Measurements from ENCODE around the gene HMGXB4. TPM values are rescaled to one million over a fixed set of nuclear protein-coding genes. Genes with fewer than 3 reads are reported as not detected.

HMGXB4 gene
- total and polyA plus RNA-seq, 2 of the 13 experiments (the other 11 are each of a cell fraction or from before 2014, with no cell fraction given) = 13.9 to 16.3 TPM

- ATAC-seq (no peak), FAIRE-seq (no peak), DNase-seq (ENCODE audit: low spot score) (no peak)
- Histone ChIP-seq H3K9ac (ENCODE audit: insufficient read depth, low read depth, low read length) (no peak overlapping the region), H3K27ac (ENCODE audit: extremely low read length, insufficient read depth, low read length) (no peak overlapping the region), H3K4me2 (ENCODE audit: low read depth, low read length) (no peak overlapping the region), H3K79me2 (ENCODE audit: insufficient read depth, low read length) (no peaks in the 10 kb centered on the region), H3K4me1 (ENCODE audit: insufficient read depth, low read length) (peaks cover 11% of the 10 kb centered on the region), H3K4me3 (replicated peaks in 1 of 3; ENCODE audit: insufficient read depth in 1 of 3, low read depth in 2 of 3, low read length in 3 of 3) (no peak overlapping the region), H3K36me3 (replicated peaks in 1 of 2; ENCODE audit: control insufficient read depth in 1 of 2, insufficient read depth in 2 of 2, low read length in 2 of 2) (peaks cover 47 to 82% of the 10 kb centered on the region in 2 experiments), H2AFZ (ENCODE audit: low read length) (no peak overlapping the region), H3K27me3 (ENCODE audit: control insufficient read depth in 1 of 2, insufficient read depth in 2 of 2, low read length in 2 of 2) (no peaks in the 10 kb centered on the region), H3K9me3 (ENCODE audit: low read length) (no peaks in the 10 kb centered on the region), H4K20me1 (ENCODE audit: insufficient read depth, low read length) (no peaks in the 10 kb centered on the region)
- POLR2A ChIA-PET = no interaction called here
- BruUV-seq (replicated peaks) = no TSS peak
- CTCF ChIA-PET (ENCODE audit: low intra/inter-chr PET ratio, low total read pairs) = no interaction called here
- WGBS (ENCODE audit: low lambda C conversion rate) = 97% methylated on average over 11 of the region's 15 CpGs
- in situ Hi-C loops (cut with HindIII; ENCODE audit: extremely low pct_ligation_motif_present, low pct_unique_long_range_greater_than_20kb) (no loop called here), intact Hi-C loops (cut with micrococcal nuclease; ENCODE audit: unreplicated experiment) (no loop called here)
- TF ChIP-seq HIC2 (CRISPR knock-in tag; IDR thresholded peaks at IDR 0.05; ENCODE audit: low read depth) (no peak), ZNF766 (CRISPR knock-in tag; IDR thresholded peaks at IDR 0.05; ENCODE audit: borderline replicate concordance) (no peak), ZNF20 (CRISPR knock-in tag; IDR thresholded peaks at IDR 0.05) (no peak), ZNF207 (IDR thresholded peaks at IDR 0.05; ENCODE audit: borderline replicate concordance) (no peak), MZF1 (CRISPR knock-in tag; IDR thresholded peaks at IDR 0.05; ENCODE audit: borderline replicate concordance) (no peak), USF2 (IDR thresholded peaks at IDR 0.05; ENCODE audit: low read depth, low read length) (no peak), USF2 (CRISPR knock-in tag; IDR thresholded peaks at IDR 0.05; ENCODE audit: borderline replicate concordance) (no peak)
- TF ChIP-seq, protein P1, sequence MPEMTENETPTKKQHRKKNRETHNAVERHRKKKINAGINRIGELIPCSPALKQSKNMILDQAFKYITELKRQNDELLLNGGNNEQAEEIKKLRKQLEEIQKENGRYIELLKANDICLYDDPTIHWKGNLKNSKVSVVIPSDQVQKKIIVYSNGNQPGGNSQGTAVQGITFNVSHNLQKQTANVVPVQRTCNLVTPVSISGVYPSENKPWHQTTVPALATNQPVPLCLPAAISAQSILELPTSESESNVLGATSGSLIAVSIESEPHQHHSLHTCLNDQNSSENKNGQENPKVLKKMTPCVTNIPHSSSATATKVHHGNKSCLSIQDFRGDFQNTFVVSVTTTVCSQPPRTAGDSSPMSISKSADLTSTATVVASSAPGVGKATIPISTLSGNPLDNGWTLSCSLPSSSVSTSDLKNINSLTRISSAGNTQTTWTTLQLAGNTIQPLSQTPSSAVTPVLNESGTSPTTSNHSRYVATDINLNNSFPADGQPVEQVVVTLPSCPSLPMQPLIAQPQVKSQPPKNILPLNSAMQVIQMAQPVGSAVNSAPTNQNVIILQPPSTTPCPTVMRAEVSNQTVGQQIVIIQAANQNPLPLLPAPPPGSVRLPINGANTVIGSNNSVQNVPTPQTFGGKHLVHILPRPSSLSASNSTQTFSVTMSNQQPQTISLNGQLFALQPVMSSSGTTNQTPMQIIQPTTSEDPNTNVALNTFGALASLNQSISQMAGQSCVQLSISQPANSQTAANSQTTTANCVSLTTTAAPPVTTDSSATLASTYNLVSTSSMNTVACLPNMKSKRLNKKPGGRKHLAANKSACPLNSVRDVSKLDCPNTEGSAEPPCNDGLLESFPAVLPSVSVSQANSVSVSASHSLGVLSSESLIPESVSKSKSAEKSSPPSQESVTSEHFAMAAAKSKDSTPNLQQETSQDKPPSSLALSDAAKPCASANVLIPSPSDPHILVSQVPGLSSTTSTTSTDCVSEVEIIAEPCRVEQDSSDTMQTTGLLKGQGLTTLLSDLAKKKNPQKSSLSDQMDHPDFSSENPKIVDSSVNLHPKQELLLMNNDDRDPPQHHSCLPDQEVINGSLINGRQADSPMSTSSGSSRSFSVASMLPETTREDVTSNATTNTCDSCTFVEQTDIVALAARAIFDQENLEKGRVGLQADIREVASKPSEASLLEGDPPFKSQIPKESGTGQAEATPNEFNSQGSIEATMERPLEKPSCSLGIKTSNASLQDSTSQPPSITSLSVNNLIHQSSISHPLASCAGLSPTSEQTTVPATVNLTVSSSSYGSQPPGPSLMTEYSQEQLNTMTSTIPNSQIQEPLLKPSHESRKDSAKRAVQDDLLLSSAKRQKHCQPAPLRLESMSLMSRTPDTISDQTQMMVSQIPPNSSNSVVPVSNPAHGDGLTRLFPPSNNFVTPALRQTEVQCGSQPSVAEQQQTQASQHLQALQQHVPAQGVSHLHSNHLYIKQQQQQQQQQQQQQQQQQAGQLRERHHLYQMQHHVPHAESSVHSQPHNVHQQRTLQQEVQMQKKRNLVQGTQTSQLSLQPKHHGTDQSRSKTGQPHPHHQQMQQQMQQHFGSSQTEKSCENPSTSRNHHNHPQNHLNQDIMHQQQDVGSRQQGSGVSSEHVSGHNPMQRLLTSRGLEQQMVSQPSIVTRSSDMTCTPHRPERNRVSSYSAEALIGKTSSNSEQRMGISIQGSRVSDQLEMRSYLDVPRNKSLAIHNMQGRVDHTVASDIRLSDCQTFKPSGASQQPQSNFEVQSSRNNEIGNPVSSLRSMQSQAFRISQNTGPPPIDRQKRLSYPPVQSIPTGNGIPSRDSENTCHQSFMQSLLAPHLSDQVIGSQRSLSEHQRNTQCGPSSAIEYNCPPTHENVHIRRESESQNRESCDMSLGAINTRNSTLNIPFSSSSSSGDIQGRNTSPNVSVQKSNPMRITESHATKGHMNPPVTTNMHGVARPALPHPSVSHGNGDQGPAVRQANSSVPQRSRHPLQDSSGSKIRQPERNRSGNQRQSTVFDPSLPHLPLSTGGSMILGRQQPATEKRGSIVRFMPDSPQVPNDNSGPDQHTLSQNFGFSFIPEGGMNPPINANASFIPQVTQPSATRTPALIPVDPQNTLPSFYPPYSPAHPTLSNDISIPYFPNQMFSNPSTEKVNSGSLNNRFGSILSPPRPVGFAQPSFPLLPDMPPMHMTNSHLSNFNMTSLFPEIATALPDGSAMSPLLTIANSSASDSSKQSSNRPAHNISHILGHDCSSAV (CRISPR knock-in tag; IDR thresholded peaks at IDR 0.05; ENCODE audit: borderline replicate concordance) = no peak
Measured at GRCh38 chr22:35322893-35323292, 65.6 kb downstream of the HMGXB4 start.

Data from HepG2 (cell line).